Stimulated activated CD4-positive, alpha-beta T cell treated with anti-CD3 and anti-CD28 coated beads, TNF-alpha, amount 100 ng/mL, for 1 hour (primary cell): ENCODE measurements around the gene TOMM70.

Experiments
- DNase-seq, 3 donors: peaks; one replicate each; pipeline ENCODE4 v3.0.0-alpha.2; 2020; ENCODE audit warnings: low read depth in 3 of 3, low spot score in 1 of 3

The TOMM70 gene

GRCh38 chr3:100411091-100411982 lies 10.4 kb upstream of the TOMM70 start:
- DNase-seq = no peak

GRCh38 chr3:100407977-100408532 lies 7.2 kb upstream of the TOMM70 start:
- DNase-seq = no peak

- no peak for DNase-seq
These were observed 6.3 kb upstream of the TOMM70 start for GRCh38 chr3:100407164-100407563.

GRCh38 chr3:100404250-100404548 lies 3.3 kb upstream of the TOMM70 start:
- no peak for DNase-seq

GRCh38 chr3:100403362-100404249 lies 2.7 kb upstream of the TOMM70 start:
- DNase-seq = no peak

GRCh38 chr3:100402891-100403290 lies 2.0 kb upstream of the TOMM70 start:
- no peak for DNase-seq

GRCh38 chr3:100402256-100402655 lies 1.4 kb upstream of the TOMM70 start:
- DNase-seq = no peak

GRCh38 chr3:100401674-100402041 lies 769 bp upstream of the TOMM70 start:
- DNase-seq = peak; percentile 3 to 22 (median 18)

- DNase-seq = peak in 1 of 3 donors; percentile 18
These were observed 490 bp downstream of the TOMM70 start for GRCh38 chr3:100400419-100400779.

- DNase-seq = no peak
These were observed 1.4 kb downstream of the TOMM70 start for GRCh38 chr3:100399341-100400071.

- DNase-seq = no peak
These were observed 3.9 kb downstream of the TOMM70 start for GRCh38 chr3:100396967-100397366.

GRCh38 chr3:100395679-100396431 lies 5.0 kb downstream of the TOMM70 start:
- DNase-seq = no peak

- no peak for DNase-seq
These were observed 11.9 kb downstream of the TOMM70 start for GRCh38 chr3:100389025-100389424.

GRCh38 chr3:100386437-100387074 lies 14.3 kb downstream of the TOMM70 start:
- no peak for DNase-seq

GRCh38 chr3:100384733-100385525 lies 16.0 kb downstream of the TOMM70 start:
- no peak for DNase-seq

- no peak for DNase-seq
These were observed 24.6 kb downstream of the TOMM70 start for GRCh38 chr3:100376301-100376700.

- DNase-seq = no peak
These were observed 26.4 kb downstream of the TOMM70 start for GRCh38 chr3:100374521-100374920.

GRCh38 chr3:100370756-100371155 lies 30.1 kb downstream of the TOMM70 start:
- DNase-seq = no peak

- no peak for DNase-seq
These were observed 32.4 kb downstream of the TOMM70 start for GRCh38 chr3:100368441-100368840.
